HepG2 (cell line): ENCODE data around the gene CNMD. TPM values are rescaled to one million over a fixed set of nuclear protein-coding genes. Genes with fewer than 3 reads are reported as not detected.
"Not testable (repeated sequence)": the region's sequence is repeated elsewhere in the genome, so short reads cannot be mapped to it uniquely, and the experiment has no call there.

Source experiments
- ATAC-seq: fragments of 200-7000 bp; cut with Tn5 transposase; 3 replicates; pipeline ENCODE4 v1.9.1; 2020; ENCODE audit warnings: mild to moderate bottlenecking, moderate library complexity
- BruUV-seq: library from RNA; stranded (reverse); fragments of 400-500 nt; replicated peaks from 2 replicates; lab custom pipeline; 2021; lab: Mats Ljungman, UMichigan
- CTCF ChIA-PET: fragments of 300-600 bp; formaldehyde crosslinking; extraction: SDS; loops from one replicate; lab custom pipeline; 2021; ENCODE audit warnings: low total read pairs, inconsistent platforms, low intra/inter-chr PET ratio; lab: Yijun Ruan, JAX
- POLR2A ChIA-PET: fragments of 350-600 bp; sonication (Branson Sonifier 250); formaldehyde crosslinking; loops from one replicate; lab custom pipeline; 2020; ENCODE audit warnings: antibody characterized with exemption, inconsistent platforms; lab: Yijun Ruan, JAX
- DNase-seq: peaks from one replicate; pipeline ENCODE4 v3.0.0-alpha.2; 2015; ENCODE audit warnings: low spot score
- FAIRE-seq: peaks from 3 replicates; lab custom pipeline; 2011; peaks lifted over from hg19 to GRCh38; lab: Jason Lieb, UNC
- H2AFZ ChIP-seq: one replicate; pipeline ENCODE4 v1.6.1; 2011; ENCODE audit warnings: low read length, inconsistent platforms
- H3K27ac ChIP-seq: fragments of 300-600 bp; 3 replicates; pipeline ENCODE4 v1.8.0; 2011; ENCODE audit warnings: mixed run types, mild to moderate bottlenecking, mixed read lengths, low read length, inconsistent platforms; ENCODE audit not compliant: insufficient read depth; ENCODE audit errors: extremely low read length
- H3K27me3 ChIP-seq, 2 experiments: fragments of 200-600 bp in 1 of 2; 2 replicates in 1 of 2; 3 replicates in 1 of 2; pipeline versions ENCODE4 v1.6.0 to v1.8.0; 2011; ENCODE audit warnings: low read length in 2 of 2, mild to moderate bottlenecking in 2 of 2, moderate library complexity in 2 of 2, inconsistent platforms in 1 of 2; ENCODE audit not compliant: insufficient read depth in 2 of 2, control insufficient read depth in 1 of 2
- H3K36me3 ChIP-seq, 2 experiments: fragments of 200-600 bp in 1 of 2; replicated peaks in 1 of 2; 2 replicates in 1 of 2; 3 replicates in 1 of 2; pipeline versions ENCODE4 v1.5.1 to v1.8.0; 2011; ENCODE audit warnings: low read length in 2 of 2, inconsistent platforms in 1 of 2; ENCODE audit not compliant: insufficient read depth in 2 of 2, control insufficient read depth in 1 of 2
- H3K4me1 ChIP-seq: 2 replicates; pipeline ENCODE4 v1.5.1; 2012; ENCODE audit warnings: low read length, inconsistent platforms; ENCODE audit not compliant: insufficient read depth
- H3K4me2 ChIP-seq: 2 replicates; pipeline ENCODE4 v1.6.0; 2011; ENCODE audit warnings: low read depth, low read length, inconsistent platforms
- H3K4me3 ChIP-seq, 3 experiments: fragments of 200-600 bp in 1 of 3; sonication (generic), shearing (Covaris generic) in 1 of 3; replicated peaks in 1 of 3; 2 replicates each; pipeline ENCODE4 v1.5.1; 2011 to 2016; ENCODE audit warnings: low read length in 3 of 3, inconsistent platforms in 2 of 3, low read depth in 2 of 3, mild to moderate bottlenecking in 2 of 3, control low read depth in 1 of 3, mixed read lengths in 1 of 3; ENCODE audit not compliant: insufficient read depth in 1 of 3
- H3K79me2 ChIP-seq: one replicate; pipeline ENCODE4 v1.6.1; 2011; ENCODE audit warnings: low read length, inconsistent platforms; ENCODE audit not compliant: insufficient read depth
- H3K9ac ChIP-seq: 2 replicates; pipeline ENCODE4 v1.6.0; 2011; ENCODE audit warnings: mild to moderate bottlenecking, low read depth, low read length, inconsistent platforms; ENCODE audit not compliant: insufficient read depth
- H3K9me3 ChIP-seq: 2 replicates; pipeline ENCODE4 v1.5.1; 2012; ENCODE audit warnings: mild to moderate bottlenecking, low read length
- H4K20me1 ChIP-seq: 2 replicates; pipeline ENCODE4 v1.6.0; 2011; ENCODE audit warnings: inconsistent platforms, mild to moderate bottlenecking, low read length, moderate library complexity; ENCODE audit not compliant: insufficient read depth
- HMG20A ChIP-seq: IDR thresholded peaks from 2 replicates; pipeline ENCODE4 v1.6.1; 2016; ENCODE audit warnings: borderline replicate concordance
- HOXA9 ChIP-seq: sonication (generic); formaldehyde crosslinking; IDR thresholded peaks from 2 replicates; pipeline ENCODE4 v1.8.1; 2022; ENCODE audit warnings: missing genetic modification reagents, mild to moderate bottlenecking, moderate library complexity, borderline replicate concordance
- NFIC ChIP-seq: IDR thresholded peaks from 2 replicates; pipeline ENCODE4 v1.6.1; 2012; ENCODE audit warnings: mild to moderate bottlenecking, low read length, inconsistent platforms
- PHB2 ChIP-seq: fragments of 450-650 bp; IDR thresholded peaks from 2 replicates; pipeline ENCODE4 v1.6.1; 2018; ENCODE audit not compliant: partially characterized antibody
- PHF21A ChIP-seq: sonication (generic); formaldehyde crosslinking; IDR thresholded peaks from 2 replicates; pipeline ENCODE4 v1.5.0; 2020; ENCODE audit warnings: mild to moderate bottlenecking, missing genetic modification reagents
- ZFYVE20 ChIP-seq: sonication (generic); formaldehyde crosslinking; IDR thresholded peaks from 2 replicates; pipeline ENCODE4 v1.8.0; 2023; ENCODE audit warnings: low read depth, mild to moderate bottlenecking, moderate library complexity, missing genetic modification reagents, borderline replicate concordance
- ZNF543 ChIP-seq: sonication (generic); formaldehyde crosslinking; IDR thresholded peaks from 2 replicates; pipeline ENCODE4 v1.4.0; 2020; ENCODE audit warnings: mild to moderate bottlenecking, missing genetic modification reagents
- ZNF547 ChIP-seq: sonication (generic); formaldehyde crosslinking; IDR thresholded peaks from 2 replicates; pipeline ENCODE4 v1.5.1; 2020; ENCODE audit warnings: mild to moderate bottlenecking, missing genetic modification reagents
- ZNF83 ChIP-seq: sonication (generic); formaldehyde crosslinking; IDR thresholded peaks from 2 replicates; pipeline ENCODE4 v1.4.0; 2020; ENCODE audit warnings: missing genetic modification reagents, mild to moderate bottlenecking, borderline replicate concordance
- ZNF839 ChIP-seq: sonication (generic); formaldehyde crosslinking; IDR thresholded peaks from 2 replicates; pipeline ENCODE4 v1.4.0; 2020; ENCODE audit warnings: missing genetic modification reagents, mild to moderate bottlenecking, borderline replicate concordance
- WGBS: methylation state at CpG from one replicate; pipeline ENCODE4 v1.1.6; 2017; ENCODE audit warnings: low lambda C conversion rate; 5-methylcytosine and 5-hydroxymethylcytosine counted together
- in situ Hi-C: cut with HindIII; loops from 2 replicates; pipeline ENCODE4 v1.10.0; 2017; ENCODE audit warnings: low pct_unique_long_range_greater_than_20kb; ENCODE audit not compliant: extremely low pct_ligation_motif_present
- intact Hi-C: fragments of 100-400 bp; cut with micrococcal nuclease; formaldehyde crosslinking; loops from one replicate; pipeline ENCODE4 v1.10.0; 2022; ENCODE audit not compliant: unreplicated experiment
- polyA plus RNA-seq, 8 experiments: library from polyadenylated mRNA; depleted of rRNA in 3 of 8; stranded (reverse) in 7 of 8; unstranded in 1 of 8; fragments of >200 nt; fragmentation: Illumina TruSeq in 4 of 8; extraction: Trizol in 4 of 8; gene quantifications; 2 replicates each; pipeline versions ENCODE4 v1.2.1 to v1.2.3, GENCODE V29; 2011 to 2016; ENCODE audit warnings: low read depth in 4 of 8, missing spikeins in 1 of 8, mixed read lengths in 1 of 8; ENCODE audit not compliant: insufficient read depth in 1 of 8
- total RNA-seq, 5 experiments: library from RNA; depleted of rRNA; stranded (reverse); fragments of >200 nt; fragmentation: Illumina TruSeq; extraction: Trizol; gene quantifications; 2 replicates each; pipeline ENCODE4 v1.2.3, GENCODE V29; 2016; ENCODE audit warnings: low read depth in 1 of 5

The CNMD gene
- total and polyA plus RNA-seq, 2 of the 13 experiments (the other 11 are each of a cell fraction or from before 2014, with no cell fraction given) = not detected

GRCh38 chr13:52686376-52686775, 53.2 kb downstream of the CNMD start:
- POLR2A ChIA-PET = interaction anchor here (1.0 kb wide), 1 partner anchor 34 kb away, joined by 3 read pairs; the partner anchor contains the start of gene SUGT1
- FAIRE-seq = no peak

GRCh38 chr13:52685806-52686205, 53.8 kb downstream of the CNMD start:
- H3K4me2 ChIP-seq, H3K79me2 ChIP-seq, intact Hi-C loops, H3K4me1 ChIP-seq, H3K27me3 ChIP-seq, FAIRE-seq, BruUV-seq, H3K9me3 ChIP-seq, in situ Hi-C loops, H3K9ac ChIP-seq, H2AFZ ChIP-seq, ATAC-seq, DNase-seq, H4K20me1 ChIP-seq, CTCF ChIA-PET, H3K4me3 ChIP-seq, H3K27ac ChIP-seq: not testable (repeated sequence)
- 100% methylated on average over 8 of the region's 9 CpGs for WGBS
- H3K36me3 ChIP-seq = peaks cover 12 to 33% of the 10 kb centered on the region in 2 experiments
- POLR2A ChIA-PET = interaction anchor here (1.0 kb wide), 1 partner anchor 33 kb away, joined by 3 read pairs; the partner anchor contains the start of gene SUGT1

More at GRCh38 chr13:52686376-52686775, 53.2 kb downstream of the CNMD start:
- H2AFZ ChIP-seq = no peak overlapping the region
- no peaks in the 10 kb centered on the region for H3K9me3 ChIP-seq
- no peaks in the 10 kb centered on the region for H3K4me1 ChIP-seq
- H3K36me3 ChIP-seq = peaks cover 10 to 33% of the 10 kb centered on the region in 2 experiments
- intact Hi-C loops (no loop called here), in situ Hi-C loops (no loop called here)
- no peak for ATAC-seq
- CTCF ChIA-PET = no interaction called here
- H3K4me2 ChIP-seq = no peak overlapping the region
- H3K79me2 ChIP-seq = peaks cover 2% of the 10 kb centered on the region
- H3K4me3 ChIP-seq = no peak overlapping the region
- no TSS peak for BruUV-seq
- H3K27me3 ChIP-seq = no peaks in the 10 kb centered on the region
- no peaks in the 10 kb centered on the region for H4K20me1 ChIP-seq
- no peak for TF ChIP-seq PHB2
- TF ChIP-seq HMG20A (CRISPR knock-in tag) = no peak
- TF ChIP-seq ZNF83 (CRISPR knock-in tag) = no peak
- TF ChIP-seq HOXA9 (CRISPR knock-in tag) = no peak
- TF ChIP-seq PHF21A (CRISPR knock-in tag) = no peak
- no peak for TF ChIP-seq ZFYVE20
- no peak for TF ChIP-seq ZNF547 (CRISPR knock-in tag)
- TF ChIP-seq ZNF839 = no peak
- TF ChIP-seq ZNF543 (CRISPR knock-in tag) = no peak
- TF ChIP-seq NFIC = no peak
- DNase-seq = no peak
- no peak overlapping the region for H3K9ac ChIP-seq
- H3K27ac ChIP-seq = no peak overlapping the region
- 97% methylated on average over 4 of the region's 4 CpGs for WGBS
